Osteoblast (primary cell): ENCODE results near the gene THOC1. TPM values are rescaled to one million over a fixed set of nuclear protein-coding genes. Genes with fewer than 3 reads are reported as not detected.

Source experiments
- DNase-seq: peaks from one replicate; pipeline ENCODE4 v3.0.0; 2011; ENCODE audit warnings: low spot score, mixed read lengths; ENCODE audit not compliant: insufficient read length; ENCODE audit errors: missing footprints
- H2AFZ ChIP-seq: 2 replicates; pipeline ENCODE4 v1.6.0; 2011; ENCODE audit warnings: mild to moderate bottlenecking, low read length
- H3K27ac ChIP-seq: 2 replicates; pipeline ENCODE4 v1.5.1; 2011; ENCODE audit warnings: mild to moderate bottlenecking, low read depth, low read length, moderate library complexity
- H3K27me3 ChIP-seq: 2 replicates; pipeline ENCODE4 v1.6.0; 2012; ENCODE audit warnings: mild to moderate bottlenecking, control low read depth, inconsistent platforms, low read length, moderate library complexity; ENCODE audit not compliant: insufficient read depth
- H3K36me3 ChIP-seq: 2 replicates; pipeline ENCODE4 v1.5.1; 2011; ENCODE audit warnings: mild to moderate bottlenecking, low read length, control low read depth, moderate library complexity; ENCODE audit not compliant: insufficient read depth
- H3K4me1 ChIP-seq: 2 replicates; pipeline ENCODE4 v1.5.1; 2011; ENCODE audit warnings: mild to moderate bottlenecking, low read length, control low read depth, moderate library complexity; ENCODE audit not compliant: insufficient read depth
- H3K4me2 ChIP-seq: 2 replicates; pipeline ENCODE4 v1.6.0; 2011; ENCODE audit warnings: mild to moderate bottlenecking, low read length; ENCODE audit not compliant: insufficient read depth
- H3K4me3 ChIP-seq: fragments of 200-600 bp; sonication (generic); 3 replicates; pipeline ENCODE4 v1.5.1; 2012; ENCODE audit warnings: mild to moderate bottlenecking, low read length, inconsistent platforms; ENCODE audit not compliant: insufficient read depth
- H3K79me2 ChIP-seq: 2 replicates; pipeline ENCODE4 v1.6.0; 2012; ENCODE audit warnings: mild to moderate bottlenecking, low read length, control low read depth, inconsistent platforms; ENCODE audit not compliant: insufficient read depth
- H3K9me3 ChIP-seq: 2 replicates; pipeline ENCODE4 v1.5.1; 2011; ENCODE audit warnings: low read depth, low read length, control low read depth
- H4K20me1 ChIP-seq: 2 replicates; pipeline ENCODE4 v1.6.0; 2012; ENCODE audit warnings: mild to moderate bottlenecking, low read length, control low read depth; ENCODE audit not compliant: insufficient read depth
- CTCF ChIP-seq: IDR thresholded peaks from 2 replicates; pipeline ENCODE4 v1.5.1; 2011; ENCODE audit warnings: mild to moderate bottlenecking, low read depth, low read length, moderate library complexity; ENCODE audit errors: extremely low read depth
- total RNA-seq: library from RNA; depleted of rRNA; stranded (reverse); fragments of >200 nt; gene quantifications from 2 replicates; pipeline ENCODE4 v1.2.3, GENCODE V29; 2012

THOC1 gene
- total RNA-seq, 1 donor: 43.1 TPM

GRCh38 chr18:179499-179898, 88.3 kb downstream of the THOC1 start:
- peaks cover 4% of the 10 kb centered on the region for H3K4me1 ChIP-seq
- H3K9me3 ChIP-seq: no peaks in the 10 kb centered on the region
- H4K20me1 ChIP-seq: peaks cover under 1% of the 10 kb centered on the region
- H2AFZ ChIP-seq: no peak overlapping the region
- H3K27me3 ChIP-seq: no peaks in the 10 kb centered on the region
- H3K4me2 ChIP-seq: no peak overlapping the region
- DNase-seq: no peak
- peaks cover 54% of the 10 kb centered on the region for H3K79me2 ChIP-seq
- H3K36me3 ChIP-seq: peaks cover 10% of the 10 kb centered on the region
- H3K4me3 ChIP-seq: no peak overlapping the region
- no peak for TF ChIP-seq CTCF
- H3K27ac ChIP-seq: no peak overlapping the region

- no peak overlapping the region for H3K4me2 ChIP-seq
- DNase-seq: no peak
- H3K4me3 ChIP-seq: no peak overlapping the region
- TF ChIP-seq CTCF: no peak
- H3K4me1 ChIP-seq: no peaks in the 10 kb centered on the region
- H3K9me3 ChIP-seq: no peaks in the 10 kb centered on the region
- H2AFZ ChIP-seq: no peak overlapping the region
- peaks cover 52% of the 10 kb centered on the region for H3K79me2 ChIP-seq
- no peaks in the 10 kb centered on the region for H3K27me3 ChIP-seq
- peaks cover 2% of the 10 kb centered on the region for H4K20me1 ChIP-seq
- H3K27ac ChIP-seq: no peak overlapping the region
- H3K36me3 ChIP-seq: peaks cover 35% of the 10 kb centered on the region
These were observed 95.5 kb downstream of the THOC1 start for GRCh38 chr18:172361-172760.

Other genes starting within 250 kb of the THOC1 start
- gene TUBB8B, start 218.4 kb downstream of the THOC1 start, total RNA-seq: not detected in 2 replicates
- 21.4 and 24.8 TPM in 2 replicates for gene USP14, start 109.5 kb downstream of the THOC1 start, total RNA-seq
- gene COLEC12, start 232.7 kb upstream of the THOC1 start, total RNA-seq: 38.0 and 56.9 TPM in 2 replicates